ENCODE results near the gene CEP104. TPM values are rescaled to one million over a fixed set of nuclear protein-coding genes. Genes with fewer than 3 reads are reported as not detected.

Gene CEP104
- total RNA-seq, 1 experiment from 2014 or later: 74.1 TPM

GRCh38 chr1:3894626-3895278 is 37.7 kb upstream of the CEP104 start:
- no TSS peak for BruUV-seq (replicated peaks)
- CTCF ChIA-PET: interaction anchor here (1.8 kb wide), 1 partner anchor 37 kb away, joined by 6 read pairs; no protein-coding TSS in a partner anchor
- Mint-ChIP-seq H3K9me3 (ENCODE audit: unreplicated experiment) (peaks cover 8% of the 10 kb centered on the region), H3K36me3 (ENCODE audit: insufficient read depth, unreplicated experiment) (peaks cover 14% of the 10 kb centered on the region), H3K27ac (ENCODE audit: low read depth, unreplicated experiment) (no peak overlapping the region), H3K4me1 (ENCODE audit: insufficient read depth, unreplicated experiment) (peaks cover 6% of the 10 kb centered on the region), H3K4me3 (ENCODE audit: unreplicated experiment) (no peak overlapping the region), H3K27me3 (ENCODE audit: insufficient read depth, unreplicated experiment) (no peaks in the 10 kb centered on the region)
- intact Hi-C loops (cut with micrococcal nuclease): no loop called here
- no peak for TF ChIP-seq CTCF (IDR thresholded peaks at IDR 0.05; ENCODE audit: unreplicated experiment)
- DNase-seq (ENCODE audit: unreplicated experiment): no peak
- POLR2A ChIA-PET: no interaction called here

- peaks cover 6% of the 10 kb centered on the region for H3K4me1 Mint-ChIP-seq (ENCODE audit: insufficient read depth, unreplicated experiment)
- ChIA-PET POLR2A (no interaction called here), CTCF (no interaction called here)
- H3K9me3 Mint-ChIP-seq (ENCODE audit: unreplicated experiment): peaks cover 8% of the 10 kb centered on the region
- intact Hi-C loops (cut with micrococcal nuclease): no loop called here
- TF ChIP-seq CTCF (IDR thresholded peaks at IDR 0.05; ENCODE audit: unreplicated experiment): no peak
- H3K4me3 Mint-ChIP-seq (ENCODE audit: unreplicated experiment): no peak overlapping the region
- peaks cover 29% of the 10 kb centered on the region for H3K36me3 Mint-ChIP-seq (ENCODE audit: insufficient read depth, unreplicated experiment)
- H3K27ac Mint-ChIP-seq (ENCODE audit: low read depth, unreplicated experiment): peak overlapping the region; percentile 35
- BruUV-seq (replicated peaks): no TSS peak
- H3K27me3 Mint-ChIP-seq (ENCODE audit: insufficient read depth, unreplicated experiment): no peaks in the 10 kb centered on the region
- no peak for DNase-seq (ENCODE audit: unreplicated experiment)
These were observed 36.2 kb upstream of the CEP104 start for GRCh38 chr1:3893190-3893589.

- DNase-seq (ENCODE audit: unreplicated experiment): no peak
- ChIA-PET POLR2A (no interaction called here), CTCF (no interaction called here)
- no TSS peak for BruUV-seq (replicated peaks)
- peak overlapping the region; percentile 35 for H3K27ac Mint-ChIP-seq (ENCODE audit: low read depth, unreplicated experiment)
- H3K36me3 Mint-ChIP-seq (ENCODE audit: insufficient read depth, unreplicated experiment): peaks cover 34% of the 10 kb centered on the region
- no peak overlapping the region for H3K4me3 Mint-ChIP-seq (ENCODE audit: unreplicated experiment)
- H3K27me3 Mint-ChIP-seq (ENCODE audit: insufficient read depth, unreplicated experiment): no peaks in the 10 kb centered on the region
- TF ChIP-seq CTCF (IDR thresholded peaks at IDR 0.05; ENCODE audit: unreplicated experiment): no peak
- H3K9me3 Mint-ChIP-seq (ENCODE audit: unreplicated experiment): peaks cover 8% of the 10 kb centered on the region
- intact Hi-C loops (cut with micrococcal nuclease): no loop called here
- peaks cover 6% of the 10 kb centered on the region for H3K4me1 Mint-ChIP-seq (ENCODE audit: insufficient read depth, unreplicated experiment)
These were observed 35.7 kb upstream of the CEP104 start for GRCh38 chr1:3892748-3893147.

GRCh38 chr1:3891329-3891865 is 34.4 kb upstream of the CEP104 start:
- DNase-seq (ENCODE audit: unreplicated experiment): no peak
- Mint-ChIP-seq H3K27ac (ENCODE audit: low read depth, unreplicated experiment) (no peak overlapping the region), H3K4me1 (ENCODE audit: insufficient read depth, unreplicated experiment) (no peaks in the 10 kb centered on the region), H3K27me3 (ENCODE audit: insufficient read depth, unreplicated experiment) (no peaks in the 10 kb centered on the region), H3K36me3 (ENCODE audit: insufficient read depth, unreplicated experiment) (peaks cover 38% of the 10 kb centered on the region), H3K9me3 (ENCODE audit: unreplicated experiment) (no peaks in the 10 kb centered on the region), H3K4me3 (ENCODE audit: unreplicated experiment) (no peak overlapping the region)
- no TSS peak for BruUV-seq (replicated peaks)
- CTCF ChIA-PET: no interaction called here
- POLR2A ChIA-PET: no interaction called here
- TF ChIP-seq CTCF (IDR thresholded peaks at IDR 0.05; ENCODE audit: unreplicated experiment): no peak
- intact Hi-C loops (cut with micrococcal nuclease): no loop called here

Data from MCF 10A (cell line).